Measurements from ENCODE around the gene TBC1D16. TPM values are rescaled to one million over a fixed set of nuclear protein-coding genes. Genes with fewer than 3 reads are reported as not detected.
"Not testable (repeated sequence)": the region's sequence is repeated elsewhere in the genome, so short reads cannot be mapped to it uniquely, and the experiment has no call there.

Gene TBC1D16
- total and polyA plus RNA-seq, 2 donors (not counting 1 experiment from before 2014, with no cell fraction given) = 0.82 to 2.7 TPM

DNA sequence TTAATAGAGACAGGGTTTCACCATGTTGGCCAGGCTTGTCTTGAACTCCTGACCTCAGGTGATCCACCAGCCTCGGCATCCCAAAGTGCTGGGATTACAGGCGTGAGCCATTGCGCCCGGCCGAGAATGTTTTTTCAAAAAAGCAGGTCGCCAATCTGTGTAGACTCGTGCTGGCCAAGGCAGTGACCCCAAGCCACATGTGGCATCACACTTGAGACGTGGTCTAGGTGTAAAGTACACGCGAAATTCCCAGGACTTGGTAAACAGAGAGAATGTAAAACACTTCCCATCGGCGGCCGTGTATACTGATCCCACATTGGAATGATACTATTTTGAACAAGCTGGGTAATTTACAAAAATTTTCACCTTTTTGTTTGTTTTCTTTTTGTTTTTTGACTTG, 41.1 kb downstream of the TBC1D16 start:
- WGBS (ENCODE audit: insufficient coverage) = 97% methylated on average over 8 of the region's 13 CpGs
- ATAC-seq (ENCODE audit: low read depth) (no peak), DNase-seq (no peak)
- ChIA-PET CTCF (interaction anchor here (0.7 to 2.9 kb wide), 13 partner anchors 10 to 264 kb away, joined by 3 to 17 read pairs (median 4); partner anchors contain the start of gene ENPP7), POLR2A (no interaction called here)
- peaks cover 38 to 48% of the 10 kb centered on the region in 2 donors for H3K4me1 ChIP-seq (ENCODE audit: control insufficient read depth in 2 of 2, insufficient read depth in 2 of 2, low read length in 2 of 2)
- no peaks in the 10 kb centered on the region for H3K36me3 ChIP-seq (replicated peaks in 1 of 2; ENCODE audit: control extremely low read depth in 1 of 2, control insufficient read depth in 1 of 2, extremely low read depth in 1 of 2, insufficient read depth in 2 of 2, low read length in 1 of 2)
- TF ChIP-seq, protein P1, sequence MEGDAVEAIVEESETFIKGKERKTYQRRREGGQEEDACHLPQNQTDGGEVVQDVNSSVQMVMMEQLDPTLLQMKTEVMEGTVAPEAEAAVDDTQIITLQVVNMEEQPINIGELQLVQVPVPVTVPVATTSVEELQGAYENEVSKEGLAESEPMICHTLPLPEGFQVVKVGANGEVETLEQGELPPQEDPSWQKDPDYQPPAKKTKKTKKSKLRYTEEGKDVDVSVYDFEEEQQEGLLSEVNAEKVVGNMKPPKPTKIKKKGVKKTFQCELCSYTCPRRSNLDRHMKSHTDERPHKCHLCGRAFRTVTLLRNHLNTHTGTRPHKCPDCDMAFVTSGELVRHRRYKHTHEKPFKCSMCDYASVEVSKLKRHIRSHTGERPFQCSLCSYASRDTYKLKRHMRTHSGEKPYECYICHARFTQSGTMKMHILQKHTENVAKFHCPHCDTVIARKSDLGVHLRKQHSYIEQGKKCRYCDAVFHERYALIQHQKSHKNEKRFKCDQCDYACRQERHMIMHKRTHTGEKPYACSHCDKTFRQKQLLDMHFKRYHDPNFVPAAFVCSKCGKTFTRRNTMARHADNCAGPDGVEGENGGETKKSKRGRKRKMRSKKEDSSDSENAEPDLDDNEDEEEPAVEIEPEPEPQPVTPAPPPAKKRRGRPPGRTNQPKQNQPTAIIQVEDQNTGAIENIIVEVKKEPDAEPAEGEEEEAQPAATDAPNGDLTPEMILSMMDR (IDR thresholded peaks at IDR 0.05) = no peak
- no peak for TF ChIP-seq EZH2 (IDR thresholded peaks at IDR 0.05; ENCODE audit: borderline replicate concordance, insufficient read depth, low read depth, low read length, poor library complexity, severe bottlenecking)
- no peak overlapping the region for H3K27ac ChIP-seq (ENCODE audit: low read length in 2 of 2)
- no peak overlapping the region for H3K4me3 Mint-ChIP-seq
- no peaks in the 10 kb centered on the region for H3K9me3 ChIP-seq (ENCODE audit: control extremely low read depth in 1 of 3, control insufficient read depth in 2 of 3, insufficient read depth in 1 of 3, low read length in 2 of 3)
- H2AFZ ChIP-seq (ENCODE audit: insufficient read depth, low read depth, low read length, poor library complexity, severe bottlenecking) = no peak overlapping the region
- intact Hi-C loops (cut with micrococcal nuclease) = loop anchor here (5.0 kb wide), 1 partner anchor 247 kb away; no protein-coding TSS in a partner anchor
- H3K9me3 Mint-ChIP-seq (ENCODE audit: insufficient read depth) = no peaks in the 10 kb centered on the region
- peaks cover 44% of the 10 kb centered on the region for H3K4me1 Mint-ChIP-seq
- no peak overlapping the region for H3K9ac ChIP-seq (ENCODE audit: low read length)
- H3K79me2 ChIP-seq (ENCODE audit: control insufficient read depth, insufficient read depth, low read length) = no peaks in the 10 kb centered on the region
- H3K27me3 Mint-ChIP-seq = peaks cover 5% of the 10 kb centered on the region
- H4K20me1 ChIP-seq (ENCODE audit: control insufficient read depth, insufficient read depth, low read length, poor library complexity, severe bottlenecking) = no peaks in the 10 kb centered on the region
- H3K27ac Mint-ChIP-seq = no peak overlapping the region
- no peak overlapping the region for H3K4me3 ChIP-seq (ENCODE audit: control extremely low read depth in 1 of 5, extremely low read depth in 1 of 5, insufficient read depth in 1 of 5, low read depth in 2 of 5, low read length in 4 of 5)
- H3K27me3 ChIP-seq (replicated peaks in 1 of 4; ENCODE audit: control extremely low read depth in 1 of 4, control insufficient read depth in 3 of 4, insufficient read depth in 4 of 4, low read length in 3 of 4) = peaks cover 0 to 18% (median 0%) of the 10 kb centered on the region in 4 experiments
- H3K4me2 ChIP-seq (replicated peaks; ENCODE audit: low read depth, low read length, poor library complexity, severe bottlenecking) = no peak overlapping the region

DNA sequence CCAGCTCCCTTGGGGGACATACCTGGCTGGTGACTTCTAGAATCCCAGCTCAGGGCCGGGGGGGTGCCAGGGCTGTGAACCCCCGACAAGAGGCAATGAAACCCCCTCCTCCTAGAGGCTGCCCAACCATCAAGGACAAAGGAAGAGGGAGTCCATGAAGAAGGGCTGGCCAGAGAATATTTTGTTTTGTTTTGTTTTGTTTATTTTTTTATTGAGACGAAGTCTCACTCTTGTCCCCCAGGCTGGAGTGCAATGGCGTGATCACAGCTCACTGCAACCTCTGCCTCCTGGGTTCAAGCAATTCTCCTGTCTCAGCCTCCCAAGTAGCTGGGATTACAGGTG, 41.5 kb downstream of the TBC1D16 start:
- peaks cover 0 to 18% (median 0%) of the 10 kb centered on the region in 4 experiments for H3K27me3 ChIP-seq (replicated peaks in 1 of 4; ENCODE audit: control extremely low read depth in 1 of 4, control insufficient read depth in 3 of 4, insufficient read depth in 4 of 4, low read length in 3 of 4)
- not testable (repeated sequence) for H3K27me3 Mint-ChIP-seq; H3K9ac ChIP-seq (ENCODE audit: low read length); H3K9me3 ChIP-seq (ENCODE audit: control extremely low read depth in 1 of 3, control insufficient read depth in 2 of 3, insufficient read depth in 1 of 3, low read length in 2 of 3); H3K36me3 ChIP-seq (replicated peaks in 1 of 2; ENCODE audit: control extremely low read depth in 1 of 2, control insufficient read depth in 1 of 2, extremely low read depth in 1 of 2, insufficient read depth in 2 of 2, low read length in 1 of 2); H4K20me1 ChIP-seq (ENCODE audit: control insufficient read depth, insufficient read depth, low read length, poor library complexity, severe bottlenecking); H3K9me3 Mint-ChIP-seq (ENCODE audit: insufficient read depth); H3K4me3 Mint-ChIP-seq; H3K27ac Mint-ChIP-seq; ATAC-seq (ENCODE audit: low read depth); H3K79me2 ChIP-seq (ENCODE audit: control insufficient read depth, insufficient read depth, low read length); DNase-seq; H3K27ac ChIP-seq (ENCODE audit: low read length in 2 of 2); H3K4me3 ChIP-seq (ENCODE audit: control extremely low read depth in 1 of 5, extremely low read depth in 1 of 5, insufficient read depth in 1 of 5, low read depth in 2 of 5, low read length in 4 of 5)
- ChIA-PET POLR2A (interaction anchor here (1.2 kb wide), 1 partner anchor 52 kb away, joined by 4 read pairs; no protein-coding TSS in a partner anchor), CTCF (interaction anchor here (0.6 to 2.9 kb wide), 13 partner anchors 10 to 253 kb away, joined by 3 to 17 read pairs (median 5); no protein-coding TSS in a partner anchor)
- peaks cover 44% of the 10 kb centered on the region for H3K4me1 Mint-ChIP-seq
- peaks cover 38 to 48% of the 10 kb centered on the region in 2 donors for H3K4me1 ChIP-seq (ENCODE audit: control insufficient read depth in 2 of 2, insufficient read depth in 2 of 2, low read length in 2 of 2)
- H2AFZ ChIP-seq (ENCODE audit: insufficient read depth, low read depth, low read length, poor library complexity, severe bottlenecking) = peak overlapping the region; percentile 56
- 92% methylated on average over 2 of the region's 4 CpGs for WGBS (ENCODE audit: insufficient coverage)
- intact Hi-C loops (cut with micrococcal nuclease) = loop anchor here (5.0 kb wide), 1 partner anchor 247 kb away; no protein-coding TSS in a partner anchor
- H3K4me2 ChIP-seq (replicated peaks; ENCODE audit: low read depth, low read length, poor library complexity, severe bottlenecking) = peak overlapping the region; percentile 42

Data from B cell (primary cell).